AG08396 (cell line): ENCODE data around the gene COL27A1.
"Not testable (repeated sequence)": the region's sequence is repeated elsewhere in the genome, so short reads cannot be mapped to it uniquely, and the experiment has no call there.

ENCODE experiments used
- DNase-seq: peaks from one replicate; pipeline ENCODE4 v3.0.0; 2012; ENCODE audit warnings: low spot score, mixed read lengths

Gene COL27A1

GRCh38 chr9:114308361-114308950, 153.1 kb downstream of the COL27A1 start:
- no peak for DNase-seq

GRCh38 chr9:114309096-114309495, 153.8 kb downstream of the COL27A1 start:
- no peak for DNase-seq

DNA sequence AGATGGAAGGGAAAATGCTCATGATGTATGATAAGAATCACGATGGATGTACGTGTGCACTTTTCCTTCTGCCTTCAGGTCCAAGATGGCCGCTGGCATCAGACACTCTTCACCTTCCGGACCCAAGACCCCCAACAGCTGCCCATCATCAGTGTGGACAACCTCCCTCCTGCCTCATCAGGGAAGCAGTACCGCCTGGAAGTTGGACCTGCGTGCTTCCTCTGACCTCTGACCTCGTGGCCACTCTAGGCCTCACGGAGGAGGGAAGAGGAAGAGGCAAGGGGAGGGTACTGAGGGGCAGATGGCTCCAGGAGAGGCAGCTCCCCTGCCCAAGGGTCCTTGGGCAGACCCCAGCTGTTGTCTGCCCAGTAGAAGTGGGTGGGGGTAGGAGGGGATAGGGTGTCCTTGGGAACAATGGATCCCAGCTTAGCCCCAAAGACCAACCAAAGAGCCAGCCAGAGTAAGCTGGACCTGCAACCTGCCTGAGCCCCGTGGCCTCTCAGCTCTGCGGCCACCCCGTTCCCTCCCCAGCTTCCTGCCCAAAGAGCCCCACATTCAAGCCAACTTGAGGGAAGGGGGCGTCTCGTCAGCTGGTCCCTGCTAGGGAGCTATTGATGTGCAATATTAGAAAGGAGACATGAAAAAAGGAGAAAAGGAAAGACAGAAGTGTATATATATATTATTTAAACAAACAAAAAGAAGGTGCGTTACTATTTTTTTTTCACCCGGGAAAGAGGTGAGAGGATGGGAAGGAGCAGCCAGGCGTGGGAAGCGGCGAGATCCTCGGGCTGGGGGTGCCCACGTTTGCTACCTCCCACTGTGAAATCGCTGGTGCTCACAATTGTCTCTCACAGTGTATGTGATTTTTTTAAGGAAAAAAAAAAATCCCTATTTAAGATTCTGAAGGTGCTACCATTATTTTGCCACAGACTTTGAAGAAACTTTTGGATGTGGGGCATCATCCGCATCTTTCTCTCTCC, 155.4 kb downstream of the COL27A1 start:
- DNase-seq = no peak

DNA sequence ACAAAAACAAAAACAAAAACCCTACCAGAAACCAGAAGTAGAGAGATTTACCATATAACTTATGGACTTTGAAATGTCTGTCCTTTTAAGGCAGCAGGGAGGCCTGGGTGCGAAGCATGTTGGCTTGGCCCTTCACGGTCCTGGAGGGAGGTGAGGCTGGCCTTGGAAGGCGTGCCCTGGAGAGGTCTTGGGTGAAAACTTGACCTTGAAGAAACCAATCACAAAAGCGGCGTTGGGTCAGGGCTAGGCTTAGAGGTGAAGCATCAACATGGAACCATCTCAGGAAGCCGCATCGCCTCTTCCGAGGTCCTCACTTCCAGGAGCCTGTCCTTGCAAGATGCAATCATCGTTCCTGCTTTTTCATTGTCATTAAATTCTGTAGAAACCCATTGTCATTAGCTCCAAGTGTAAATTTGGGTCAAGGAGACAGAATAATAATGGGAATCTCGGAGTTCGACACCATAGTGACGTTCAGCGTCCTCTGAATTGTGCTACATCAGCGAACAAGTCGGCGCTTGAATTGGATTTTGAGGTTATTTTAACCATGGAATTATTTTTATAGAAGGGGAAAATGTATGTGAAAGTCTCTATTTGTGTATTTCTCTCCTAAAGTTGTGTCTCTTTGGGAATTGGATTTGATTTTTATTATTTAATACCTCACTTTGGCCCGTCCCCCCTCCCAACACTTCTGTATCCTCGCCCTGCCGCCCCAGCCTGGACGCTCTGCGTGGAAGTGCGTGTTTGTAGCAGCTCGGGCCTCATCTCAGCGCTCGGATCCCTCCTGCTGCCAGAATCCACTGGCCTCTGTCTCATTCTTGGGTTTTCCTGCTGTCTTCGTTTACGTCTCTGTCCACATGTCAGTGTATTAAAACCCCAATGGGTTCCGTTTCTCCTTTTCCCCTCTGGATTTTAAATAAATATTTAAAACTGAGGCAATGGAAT, 156.5 kb downstream of the COL27A1 start:
- no peak for DNase-seq

DNA sequence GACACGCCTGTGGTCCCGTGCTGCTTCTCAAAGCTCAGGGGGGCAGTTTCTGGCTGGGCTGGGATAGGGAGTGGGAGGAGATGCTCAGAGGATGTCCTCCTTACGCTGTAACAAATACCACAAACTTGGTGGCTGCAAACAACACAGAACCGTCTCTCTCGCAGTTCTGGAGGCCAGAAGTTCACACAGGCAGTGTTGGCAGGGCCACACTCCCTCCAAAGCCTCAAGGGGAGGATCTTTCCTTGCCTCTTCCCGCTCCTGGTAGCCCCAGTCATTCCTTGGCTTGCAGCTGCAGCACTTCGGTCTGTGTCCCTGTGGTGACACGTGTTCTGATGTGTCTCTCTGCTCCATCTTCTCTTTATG, 157.2 kb downstream of the COL27A1 start:
- DNase-seq = no peak

- DNase-seq = no peak
Observed at GRCh38 chr9:114313186-114313585, 157.8 kb downstream of the COL27A1 start.

DNA sequence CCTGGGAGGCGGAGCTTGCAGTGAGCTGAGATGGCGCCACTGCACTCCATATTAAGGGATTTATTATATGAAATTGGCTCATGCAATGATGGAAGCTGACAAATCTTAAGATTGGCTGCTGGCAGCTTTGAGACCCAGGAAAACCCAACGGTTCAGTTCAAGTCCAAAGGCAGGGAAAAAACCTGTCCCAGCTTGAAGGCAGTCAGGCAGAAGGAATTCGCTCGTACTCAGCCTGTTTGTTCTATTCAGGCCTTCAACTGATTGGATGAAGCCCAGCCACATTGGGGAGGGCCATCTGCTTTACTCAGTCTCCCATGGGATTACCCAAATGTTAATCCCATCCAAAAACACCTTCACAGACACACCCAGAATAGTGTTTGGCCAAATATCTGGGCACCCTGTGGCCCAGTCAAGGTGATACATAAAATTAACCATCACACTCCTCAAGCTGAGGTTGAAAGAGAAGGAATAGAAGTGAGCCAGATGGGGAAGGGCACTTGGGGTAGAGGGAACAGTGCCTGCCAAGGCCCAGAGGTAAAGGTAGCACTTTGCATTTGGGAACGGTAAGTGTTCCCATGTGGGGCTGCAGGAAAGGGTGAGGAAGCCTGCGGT, 159.0 kb downstream of the COL27A1 start:
- DNase-seq = no peak

DNA sequence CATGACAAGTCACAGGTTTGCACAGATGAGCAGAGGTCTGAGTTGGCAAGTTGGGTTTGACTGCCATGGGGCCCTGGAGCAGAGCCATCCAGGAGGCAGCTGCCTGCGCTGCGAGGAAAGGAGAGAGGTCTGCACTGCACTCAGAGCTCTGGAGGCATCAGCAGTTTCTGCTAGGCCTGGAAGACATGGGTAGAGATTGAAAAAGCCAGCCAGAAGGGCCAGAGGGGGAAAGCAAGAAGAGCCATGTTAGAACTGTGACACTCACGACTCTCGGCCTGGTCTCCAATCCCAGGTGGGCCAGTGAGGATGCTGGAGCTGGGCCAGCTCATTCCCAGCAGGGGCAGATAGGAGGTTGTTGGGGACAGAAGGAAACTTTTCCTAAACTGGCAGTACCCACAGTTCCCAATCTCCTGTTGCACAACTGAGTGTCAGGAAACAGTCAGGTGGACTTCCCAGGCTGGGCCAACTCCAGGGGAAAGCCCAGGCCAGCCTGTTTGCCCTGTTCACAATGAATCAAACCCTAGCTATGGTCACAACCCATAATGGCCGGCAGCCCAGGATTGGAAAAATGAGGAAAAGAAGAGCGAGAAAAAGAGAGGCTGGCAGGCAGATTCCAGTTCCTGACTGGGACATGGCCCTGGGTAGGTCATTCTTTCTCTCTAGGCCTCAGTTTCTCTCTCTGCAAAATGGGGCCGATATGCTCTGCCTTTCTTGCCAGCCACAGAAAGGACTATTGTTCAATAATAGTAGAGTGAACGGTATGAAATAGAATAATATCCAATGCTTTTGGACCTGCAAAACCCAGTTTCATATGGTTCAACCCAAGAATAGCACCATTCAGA, 159.8 kb downstream of the COL27A1 start:
- DNase-seq = no peak

DNA sequence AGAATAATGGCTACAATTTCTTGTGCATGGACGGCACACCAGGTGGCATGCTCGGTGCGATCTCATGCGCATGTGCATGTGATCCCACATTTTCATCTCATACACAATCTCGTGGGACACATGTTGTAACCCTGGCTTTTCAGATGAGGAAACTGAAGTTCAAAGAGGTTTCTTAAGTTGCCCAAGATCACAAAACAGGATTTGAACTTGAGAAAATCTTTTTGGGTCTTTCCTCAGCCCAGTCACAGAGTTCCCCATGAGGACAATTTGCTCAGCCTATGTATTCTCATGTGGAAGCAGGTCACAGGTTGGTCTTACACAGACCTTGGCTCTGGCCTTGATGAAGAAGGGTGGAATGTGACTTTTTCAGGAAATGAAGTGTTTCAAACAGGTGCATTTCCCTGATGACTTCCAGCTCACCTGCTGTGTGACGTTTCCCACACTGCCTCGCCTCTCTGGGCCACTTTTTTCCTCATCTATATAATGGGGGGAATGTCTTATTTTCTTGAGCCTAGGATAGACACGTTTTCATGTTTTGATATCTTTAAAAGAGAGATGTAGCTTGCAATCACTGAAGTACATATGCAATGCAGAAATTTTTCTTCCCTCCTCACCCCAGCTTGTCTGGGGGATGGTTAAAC, 160.5 kb downstream of the COL27A1 start:
- DNase-seq = no peak

DNA sequence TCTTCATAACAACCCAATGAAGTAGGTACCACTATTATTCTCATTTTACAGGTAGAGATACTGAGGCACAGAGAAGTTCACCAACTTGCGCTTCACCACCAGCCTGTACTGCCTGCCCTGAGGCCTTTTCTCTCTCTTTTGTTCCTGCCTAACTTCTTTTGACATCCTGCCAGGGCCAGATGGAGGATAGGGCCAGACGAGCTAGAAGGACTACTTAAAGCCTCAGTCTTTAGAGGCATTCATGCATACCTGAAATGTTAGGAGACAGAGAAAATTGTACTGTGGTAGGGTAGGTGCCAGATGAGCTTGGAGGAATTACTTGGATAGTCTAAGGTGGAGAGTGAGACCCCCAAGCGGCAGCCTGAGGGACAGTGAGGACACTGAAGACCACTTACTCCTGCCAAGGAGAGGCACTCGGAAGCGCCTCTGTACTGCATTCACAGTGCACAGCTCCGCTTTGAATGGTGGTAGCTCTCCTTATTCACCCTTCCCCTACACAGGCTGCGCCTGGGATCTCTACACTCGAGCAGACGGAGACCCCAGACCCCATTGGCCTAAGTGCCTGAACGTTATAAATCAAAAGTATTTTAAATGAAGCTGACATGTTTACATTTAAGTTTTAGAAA, 161.4 kb downstream of the COL27A1 start:
- DNase-seq = no peak

- DNase-seq = peak; percentile 45
Observed at GRCh38 chr9:114317665-114318357, 162.5 kb downstream of the COL27A1 start.

DNA sequence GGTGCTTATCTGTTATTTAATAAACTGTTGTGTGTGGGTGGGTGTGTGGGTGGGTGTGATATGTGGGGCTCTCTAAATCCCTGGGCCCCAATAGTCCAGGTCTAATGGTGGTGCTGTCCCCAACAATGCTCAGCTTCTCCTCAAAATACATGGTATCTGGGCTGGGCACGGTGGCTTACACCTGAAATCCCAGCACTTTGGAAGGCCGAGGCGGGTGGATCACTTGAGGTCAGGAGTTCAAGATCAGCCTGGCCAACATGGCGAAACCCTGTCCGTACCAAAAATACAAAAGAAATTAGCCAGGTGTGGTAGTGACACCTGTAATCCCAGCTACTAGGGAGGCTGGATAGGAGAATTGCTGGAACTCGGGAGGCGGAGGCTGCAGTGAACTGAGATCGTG, 163.1 kb downstream of the COL27A1 start:
- DNase-seq = no peak

- DNase-seq = no peak
Observed at GRCh38 chr9:114319147-114319546, 163.8 kb downstream of the COL27A1 start.

DNA sequence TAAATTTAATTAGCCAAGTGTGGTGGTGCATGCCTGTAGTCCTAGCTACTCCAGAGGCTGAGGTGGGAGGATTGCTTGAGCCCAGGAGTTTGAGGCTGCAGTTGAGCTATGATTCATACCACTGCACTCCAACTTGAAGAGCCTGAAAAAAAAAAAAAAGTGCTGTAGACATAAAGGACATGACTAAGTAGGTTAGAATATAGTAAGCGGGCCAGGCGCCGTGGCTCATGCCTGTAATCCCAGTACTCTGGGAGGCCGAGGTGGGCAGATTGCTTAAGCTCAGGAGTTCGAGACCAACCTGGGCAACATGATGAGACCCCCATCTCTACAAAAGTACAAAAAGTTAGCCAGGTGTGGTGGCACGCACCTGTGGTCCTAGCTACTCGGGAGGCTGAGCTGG, 165.4 kb downstream of the COL27A1 start:
- not testable (repeated sequence) for DNase-seq

DNA sequence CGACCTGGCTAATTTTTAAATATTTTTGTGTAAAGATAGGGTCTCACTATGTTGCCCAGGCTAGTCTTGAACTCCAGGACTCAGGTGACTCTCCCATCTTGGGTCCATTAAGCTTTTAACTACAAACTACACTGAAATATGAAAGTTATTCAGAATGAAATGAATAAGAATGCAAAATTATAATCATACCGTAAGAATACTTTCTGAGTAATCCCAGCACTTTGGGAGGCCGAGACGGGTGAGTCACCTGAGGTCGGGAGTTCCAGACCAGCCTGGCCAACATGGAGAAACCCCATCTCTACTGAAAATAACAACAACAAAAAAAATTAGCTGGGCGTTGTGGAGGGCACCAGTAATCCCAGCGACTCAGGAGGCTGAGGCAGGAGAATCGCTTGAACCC, 166.4 kb downstream of the COL27A1 start:
- no peak for DNase-seq

DNA sequence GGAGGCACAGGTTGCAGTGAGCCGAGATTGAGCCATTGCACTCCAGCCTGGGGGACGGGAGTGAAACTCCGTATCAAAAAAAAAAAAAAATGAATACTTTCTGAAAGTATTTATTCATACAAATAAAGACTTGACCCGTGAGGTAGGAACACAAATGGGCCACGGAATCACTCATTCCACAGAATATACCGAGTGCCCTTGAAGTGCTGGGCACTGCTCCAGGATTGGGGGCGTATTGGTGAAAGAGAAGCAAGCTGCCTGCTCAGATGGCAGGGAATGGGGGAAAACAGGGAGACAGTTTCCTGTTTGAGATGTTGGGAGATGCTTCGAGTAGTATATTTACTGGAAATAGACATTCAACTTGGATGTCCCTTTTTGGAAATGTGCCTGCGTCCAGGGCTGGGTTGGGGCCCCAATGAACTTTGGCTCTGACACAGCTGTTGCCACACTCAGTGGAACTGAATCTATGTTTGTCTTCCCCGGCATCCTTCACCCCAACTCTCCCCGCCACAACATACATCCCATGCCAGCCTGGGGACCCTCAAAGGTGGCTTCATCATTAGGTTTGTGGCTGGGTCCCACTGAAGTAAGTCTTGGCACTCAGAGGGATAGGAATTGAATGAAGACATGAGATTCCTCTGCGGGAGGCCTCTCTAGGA, 167.0 kb downstream of the COL27A1 start:
- DNase-seq = not testable (repeated sequence)

GRCh38 chr9:114322831-114323531, 167.6 kb downstream of the COL27A1 start, which contains the start of gene ORM1:
Gene ORM1 (plus strand): TSS chr9:114323098. CDS start chr9:114323134, 36 bp downstream.
- not testable (repeated sequence) for DNase-seq

DNA sequence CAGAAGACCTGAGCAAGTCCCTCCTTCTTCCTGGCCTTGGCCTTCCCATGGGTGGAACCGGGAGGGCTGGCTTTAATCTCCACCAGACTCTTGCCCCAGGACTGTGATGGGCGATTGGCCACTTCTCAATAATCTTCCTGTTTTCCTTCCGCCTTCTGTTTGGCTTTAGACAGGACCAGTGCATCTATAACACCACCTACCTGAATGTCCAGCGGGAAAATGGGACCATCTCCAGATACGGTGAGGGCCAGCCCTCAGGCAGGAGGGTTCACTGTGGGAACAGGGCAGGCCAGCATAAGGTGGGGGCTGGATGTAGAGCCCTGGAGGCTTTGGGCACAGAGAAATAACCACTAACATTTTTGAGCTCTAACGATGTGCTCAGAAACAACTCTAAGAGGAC, 168.5 kb downstream of the COL27A1 start:
- not testable (repeated sequence) for DNase-seq
